Heart left ventricle (tissue), 16 donors: ENCODE data around the gene SF3A2. TPM values are rescaled to one million over a fixed set of nuclear protein-coding genes. Genes with fewer than 3 reads are reported as not detected.
A peak's percentile ranks its signal among the peaks of the same experiment; 100 is the strongest.

Experiments used
- ATAC-seq, 4 donors: fragments of 200-7000 bp; cut with Tn5 transposase; one replicate each; pipeline ENCODE4 v1.9.1; 2020 to 2022; ENCODE audit warnings: moderate library complexity in 4 of 4, mild to moderate bottlenecking in 3 of 4, moderate number of reproducible peaks in 1 of 4
- DNase-seq, 5 donors: peaks; one replicate each; pipeline ENCODE4 v3.0.0-alpha.2; 2020
- H3K27ac ChIP-seq, 12 donors: fragments of 200-600 bp; sonication (generic) in 4 of 12; one replicate each; pipeline versions ENCODE4 v1.5.0 to v1.8.0; 2016 to 2022; ENCODE audit warnings: mild to moderate bottlenecking in 2 of 12
- H3K27me3 ChIP-seq, 9 donors: fragments of 200-600 bp; sonication (generic) in 2 of 9; one replicate each; pipeline versions ENCODE4 v1.5.1 to v1.8.0; 2016 to 2022; ENCODE audit warnings: mild to moderate bottlenecking in 3 of 9
- H3K36me3 ChIP-seq, 9 donors: fragments of 200-600 bp; sonication (generic) in 2 of 9; one replicate each; pipeline versions ENCODE4 v1.5.0 to v1.8.0; 2018 to 2022; ENCODE audit warnings: mild to moderate bottlenecking in 2 of 9
- H3K4me1 ChIP-seq, 12 donors: fragments of 200-600 bp; sonication (generic) in 4 of 12; one replicate each; pipeline versions ENCODE4 v1.5.0 to v1.8.0; 2016 to 2022; ENCODE audit warnings: mild to moderate bottlenecking in 3 of 12
- H3K4me3 ChIP-seq, 12 donors: fragments of 200-600 bp; sonication (generic) in 4 of 12; one replicate each; pipeline versions ENCODE4 v1.5.0 to v1.8.0; 2017 to 2022; ENCODE audit warnings: mild to moderate bottlenecking in 9 of 12, moderate library complexity in 4 of 12
- H3K9me3 ChIP-seq, 12 donors: fragments of 200-600 bp; sonication (generic) in 4 of 12; one replicate each; pipeline versions ENCODE4 v1.5.0 to v1.8.0; 2016 to 2022; ENCODE audit warnings: mild to moderate bottlenecking in 1 of 12
- POLR2A ChIP-seq, 2 donors: fragments of 450-650 bp; IDR thresholded peaks; one replicate each; pipeline ENCODE4 v1.6.1; 2017; ENCODE audit warnings: antibody characterized with exemption in 2 of 2, mild to moderate bottlenecking in 2 of 2, moderate library complexity in 2 of 2
- WGBS, 4 donors: extraction: QIAGEN DNeasy Blood & Tissue Kit in 2 of 4; methylation state at CpG; one replicate each; pipeline versions ENCODE4 v1.1.5 to v1.1.7; 2013 to 2018; 5-methylcytosine and 5-hydroxymethylcytosine counted together
- intact Hi-C, 10 donors: fragments of 100-400 bp; cut with DNase I; formaldehyde crosslinking; loops; one replicate each; pipeline versions ENCODE4 v1.11.1 to v1.14.2; 2022
- polyA plus RNA-seq, 2 donors: library from polyadenylated mRNA; stranded (reverse); fragments of 200-250 nt; gene quantifications; one replicate each; pipeline ENCODE4 v1.2.3, GENCODE V29; 2013
- total RNA-seq, 9 donors: library from RNA; depleted of rRNA in 2 of 9; stranded (reverse); fragments of >200 nt in 2 of 9; fragmentation: NEBNext Ultra II Directional in 3 of 9; extraction: Animal tissue kit (Norgen Biotek cat#: 25700) in 3 of 9; gene quantifications; one replicate each; pipeline versions ENCODE4 v1.1.0 to v1.2.4, GENCODE V29; 2016 to 2023
- TF ChIP-seq, protein P1 (sequence below), 12 donors: fragments of 200-600 bp; sonication (generic) in 4 of 12; IDR thresholded peaks; one replicate each; pipeline versions ENCODE4 v1.5.0 to v1.8.0; 2018 to 2022; ENCODE audit warnings: antibody characterized with exemption in 12 of 12, mild to moderate bottlenecking in 5 of 12
- donor health status: ischemic (EF 13 %, LVEDD 7.1; RV severe dilation, severe dysfunction).
- donor health status: healthy with polysubstance abuse.
- donor health status: DM: no; HTN: yes; CAD: no.
- donor health status: DM: no; HTN: no; CAD: no.
- donor health status: ischemic (EF 25% LVEDD 6.9; RV normal size, moderate dysfunction).
- donor health status: ischemic (EF 25% LVEDD 5.7; RV mildly dilated, moderate dysfunction).
- donor health status: healthy.
- donor health status: DM: yes; HTN: yes; CAD: no.
- donor health status: ischemic (EF 35%, LVEDD 5.7; RV mildly dilated, moderate dysfunction).
- donor health status: nonischemic (EF 11% LVEDD 7.7; RV severe dilation, severe dysfunction).
- donor health status: DM: yes; HTN: yes; CAD: no.
- donor health status: PGD.
- donor health status: ischemic (EF 29% LVEDD 5.4; RV normal size, mild dysfunction).
- donor health status: nonischemic (EF 23%, LVEDD 6.1; RV moderate dilation, normal function).

SF3A2 gene
- total and polyA plus RNA-seq, 11 donors = 19.2 to 43.9 (median 28.6) TPM

DNA sequence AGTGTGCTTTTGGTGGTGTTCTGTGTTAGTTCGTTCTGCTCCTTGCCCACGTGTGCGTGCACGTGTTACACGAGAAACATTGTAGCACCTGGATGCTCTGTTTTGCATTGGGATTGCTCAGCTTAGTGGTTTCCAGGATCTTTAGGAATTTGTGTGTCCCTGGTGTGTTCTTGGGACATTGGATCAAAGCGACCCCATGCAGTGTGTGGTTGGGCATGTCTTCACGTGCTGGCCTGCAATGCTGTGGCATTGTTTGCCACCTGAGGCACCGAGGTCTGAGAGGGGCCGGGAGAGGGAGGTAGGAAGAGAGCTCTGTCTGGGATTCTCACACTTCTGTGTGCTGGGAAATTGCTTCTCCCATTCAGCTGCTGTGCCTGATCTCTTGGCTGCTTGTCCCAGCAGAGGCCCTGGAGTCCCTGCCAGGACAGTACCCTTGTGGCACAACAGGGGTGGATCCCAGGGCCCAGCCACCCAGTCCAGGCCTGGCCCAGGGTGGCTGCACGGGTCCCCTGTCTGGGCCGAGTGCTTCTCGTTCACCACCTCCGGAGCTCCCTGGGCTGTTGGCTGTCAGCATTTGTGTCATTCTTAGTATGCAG, 11.8 kb upstream of the SF3A2 start:
- H3K4me3 ChIP-seq = no peak overlapping the region
- DNase-seq (no peak), ATAC-seq (peak in 1 of 4 donors; percentile 34)
- intact Hi-C loops = loop anchor here in 1 of 10 donors (5.0 kb wide), 1 partner anchor 33 kb away; no protein-coding TSS in a partner anchor
- TF ChIP-seq POLR2A (IDR thresholded peaks at IDR 0.05) = no peak
- TF ChIP-seq, protein P1, sequence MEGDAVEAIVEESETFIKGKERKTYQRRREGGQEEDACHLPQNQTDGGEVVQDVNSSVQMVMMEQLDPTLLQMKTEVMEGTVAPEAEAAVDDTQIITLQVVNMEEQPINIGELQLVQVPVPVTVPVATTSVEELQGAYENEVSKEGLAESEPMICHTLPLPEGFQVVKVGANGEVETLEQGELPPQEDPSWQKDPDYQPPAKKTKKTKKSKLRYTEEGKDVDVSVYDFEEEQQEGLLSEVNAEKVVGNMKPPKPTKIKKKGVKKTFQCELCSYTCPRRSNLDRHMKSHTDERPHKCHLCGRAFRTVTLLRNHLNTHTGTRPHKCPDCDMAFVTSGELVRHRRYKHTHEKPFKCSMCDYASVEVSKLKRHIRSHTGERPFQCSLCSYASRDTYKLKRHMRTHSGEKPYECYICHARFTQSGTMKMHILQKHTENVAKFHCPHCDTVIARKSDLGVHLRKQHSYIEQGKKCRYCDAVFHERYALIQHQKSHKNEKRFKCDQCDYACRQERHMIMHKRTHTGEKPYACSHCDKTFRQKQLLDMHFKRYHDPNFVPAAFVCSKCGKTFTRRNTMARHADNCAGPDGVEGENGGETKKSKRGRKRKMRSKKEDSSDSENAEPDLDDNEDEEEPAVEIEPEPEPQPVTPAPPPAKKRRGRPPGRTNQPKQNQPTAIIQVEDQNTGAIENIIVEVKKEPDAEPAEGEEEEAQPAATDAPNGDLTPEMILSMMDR (IDR thresholded peaks at IDR 0.05) = no peak
- H3K36me3 ChIP-seq = peaks cover 0 to 94% (median 75%) of the 10 kb centered on the region in 9 donors
- 79 to 89% (median 83%) methylated on average over 9 to 13 of the region's 13 CpGs for WGBS, 4 donors
- H3K27ac ChIP-seq = no peak overlapping the region
- H3K27me3 ChIP-seq = no peaks in the 10 kb centered on the region
- peaks cover 0 to 11% (median 0%) of the 10 kb centered on the region in 12 donors for H3K4me1 ChIP-seq
- no peaks in the 10 kb centered on the region for H3K9me3 ChIP-seq

DNA sequence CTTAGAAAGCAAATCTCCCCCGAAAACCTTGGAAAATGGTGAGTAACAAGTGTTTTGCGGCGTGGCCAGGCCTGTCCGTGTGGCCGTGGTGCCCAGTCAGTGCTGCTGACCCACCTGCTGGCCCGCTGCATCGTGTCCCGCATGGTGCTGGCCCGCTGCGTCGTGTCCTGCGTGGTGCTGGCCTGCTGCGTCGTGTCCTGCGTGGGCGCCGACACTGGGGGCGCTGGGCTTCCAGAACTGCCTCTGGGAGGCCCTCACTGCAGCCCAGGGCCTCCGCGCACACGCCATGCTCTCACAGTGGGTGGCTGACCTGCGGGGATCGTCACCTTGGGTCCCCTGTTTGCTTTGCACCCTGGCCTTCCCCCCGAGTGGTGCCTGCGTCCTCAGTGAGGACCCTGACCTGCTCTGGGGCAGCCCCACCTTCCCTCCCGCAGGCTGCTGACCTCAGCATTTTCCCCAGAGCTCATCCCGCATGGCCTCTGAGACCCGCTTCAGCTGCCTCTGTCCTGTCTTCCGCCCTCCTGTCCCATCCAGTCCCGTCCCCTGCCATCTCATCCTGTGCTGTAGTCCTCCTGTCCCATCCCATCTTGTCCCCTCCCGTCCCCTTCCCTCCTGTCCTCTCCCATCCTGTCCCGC, 11.1 kb upstream of the SF3A2 start:
- intact Hi-C loops = loop anchor here in 1 of 10 donors (5.0 kb wide), 1 partner anchor 33 kb away; no protein-coding TSS in a partner anchor
- no peaks in the 10 kb centered on the region for H3K27me3 ChIP-seq
- no peak for TF ChIP-seq POLR2A (IDR thresholded peaks at IDR 0.05)
- TF ChIP-seq, protein P1 (IDR thresholded peaks at IDR 0.05) = no peak
- WGBS, 4 donors = 94 to 95% (median 95%) methylated on average over 16 to 32 of the region's 32 CpGs
- peaks cover 0 to 11% (median 0%) of the 10 kb centered on the region in 12 donors for H3K4me1 ChIP-seq
- no peak for ATAC-seq
- H3K36me3 ChIP-seq = peaks cover 0 to 94% (median 75%) of the 10 kb centered on the region in 9 donors
- DNase-seq = no peak
- H3K27ac ChIP-seq = no peak overlapping the region
- H3K4me3 ChIP-seq = no peak overlapping the region
- H3K9me3 ChIP-seq = no peaks in the 10 kb centered on the region

DNA sequence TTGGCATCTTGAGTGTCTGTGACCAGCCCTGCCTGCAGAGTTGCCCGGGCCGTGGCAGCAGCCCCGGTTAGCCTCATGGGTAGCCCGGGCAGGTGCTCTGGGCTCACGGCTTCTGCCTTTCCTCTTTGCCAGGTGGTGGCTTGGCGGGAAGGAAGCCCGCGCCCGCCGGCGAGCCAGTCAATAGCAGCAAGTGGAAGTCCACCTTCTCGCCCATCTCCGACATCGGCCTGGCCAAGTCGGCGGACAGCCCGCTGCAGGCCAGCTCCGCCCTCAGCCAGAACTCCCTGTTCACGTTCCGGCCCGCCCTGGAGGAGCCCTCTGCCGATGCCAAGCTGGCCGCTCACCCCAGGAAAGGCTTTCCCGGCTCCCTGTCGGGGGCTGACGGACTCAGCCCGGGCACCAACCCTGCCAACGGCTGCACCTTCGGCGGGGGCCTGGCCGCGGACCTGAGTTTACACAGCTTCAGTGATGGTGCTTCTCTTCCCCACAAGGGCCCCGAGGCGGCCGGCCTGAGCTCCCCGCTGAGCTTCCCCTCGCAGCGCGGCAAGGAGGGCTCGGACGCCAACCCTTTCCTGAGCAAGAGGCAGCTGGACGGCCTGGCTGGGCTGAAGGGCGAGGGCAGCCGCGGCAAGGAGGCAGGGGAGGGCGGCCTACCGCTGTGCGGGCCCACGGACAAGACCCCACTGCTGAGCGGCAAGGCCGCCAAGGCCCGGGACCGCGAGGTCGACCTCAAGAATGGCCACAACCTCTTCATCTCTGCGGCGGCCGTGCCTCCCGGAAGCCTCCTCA, 10.4 kb upstream of the SF3A2 start:
- Histone ChIP-seq H3K27me3 (no peaks in the 10 kb centered on the region), H3K36me3 (peaks cover 0 to 94% (median 75%) of the 10 kb centered on the region in 9 donors), H3K4me3 (no peak overlapping the region), H3K9me3 (no peaks in the 10 kb centered on the region), H3K4me1 (peaks cover 0 to 12% (median under 1%) of the 10 kb centered on the region in 12 donors), H3K27ac (no peak overlapping the region)
- 92 to 96% (median 94%) methylated on average over 43 to 59 of the region's 59 CpGs for WGBS, 4 donors
- TF ChIP-seq POLR2A (IDR thresholded peaks at IDR 0.05) = no peak
- TF ChIP-seq, protein P1 (IDR thresholded peaks at IDR 0.05) = no peak
- ATAC-seq (no peak), DNase-seq (no peak)
- intact Hi-C loops = loop anchor here in 1 of 10 donors (5.0 kb wide), 1 partner anchor 34 kb away; no protein-coding TSS in a partner anchor
